Stimulated activated CD4-positive, alpha-beta T cell treated with anti-CD3 and anti-CD28 coated beads, Interleukin-12 subunit alpha, Interleukin-12 subunit beta, amount 100 ng/mL, for 24 hours (primary cell): ENCODE results near the gene ZNF366.

Source experiments
- DNase-seq, 2 experiments: peaks; one replicate each; pipeline ENCODE4 v3.0.0-alpha.2; 2020; ENCODE audit warnings: low read depth in 2 of 2

ZNF366 gene, protein sequence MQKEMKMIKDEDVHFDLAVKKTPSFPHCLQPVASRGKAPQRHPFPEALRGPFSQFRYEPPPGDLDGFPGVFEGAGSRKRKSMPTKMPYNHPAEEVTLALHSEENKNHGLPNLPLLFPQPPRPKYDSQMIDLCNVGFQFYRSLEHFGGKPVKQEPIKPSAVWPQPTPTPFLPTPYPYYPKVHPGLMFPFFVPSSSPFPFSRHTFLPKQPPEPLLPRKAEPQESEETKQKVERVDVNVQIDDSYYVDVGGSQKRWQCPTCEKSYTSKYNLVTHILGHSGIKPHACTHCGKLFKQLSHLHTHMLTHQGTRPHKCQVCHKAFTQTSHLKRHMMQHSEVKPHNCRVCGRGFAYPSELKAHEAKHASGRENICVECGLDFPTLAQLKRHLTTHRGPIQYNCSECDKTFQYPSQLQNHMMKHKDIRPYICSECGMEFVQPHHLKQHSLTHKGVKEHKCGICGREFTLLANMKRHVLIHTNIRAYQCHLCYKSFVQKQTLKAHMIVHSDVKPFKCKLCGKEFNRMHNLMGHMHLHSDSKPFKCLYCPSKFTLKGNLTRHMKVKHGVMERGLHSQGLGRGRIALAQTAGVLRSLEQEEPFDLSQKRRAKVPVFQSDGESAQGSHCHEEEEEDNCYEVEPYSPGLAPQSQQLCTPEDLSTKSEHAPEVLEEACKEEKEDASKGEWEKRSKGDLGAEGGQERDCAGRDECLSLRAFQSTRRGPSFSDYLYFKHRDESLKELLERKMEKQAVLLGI

GRCh38 chr5:72507231-72507906 lies at the start of gene ZNF366:
TSS of gene ZNF366 (minus strand) at chr5:72507410. CDS start at chr5:72461496, 45,914 bp downstream.
- DNase-seq = no peak

DNA sequence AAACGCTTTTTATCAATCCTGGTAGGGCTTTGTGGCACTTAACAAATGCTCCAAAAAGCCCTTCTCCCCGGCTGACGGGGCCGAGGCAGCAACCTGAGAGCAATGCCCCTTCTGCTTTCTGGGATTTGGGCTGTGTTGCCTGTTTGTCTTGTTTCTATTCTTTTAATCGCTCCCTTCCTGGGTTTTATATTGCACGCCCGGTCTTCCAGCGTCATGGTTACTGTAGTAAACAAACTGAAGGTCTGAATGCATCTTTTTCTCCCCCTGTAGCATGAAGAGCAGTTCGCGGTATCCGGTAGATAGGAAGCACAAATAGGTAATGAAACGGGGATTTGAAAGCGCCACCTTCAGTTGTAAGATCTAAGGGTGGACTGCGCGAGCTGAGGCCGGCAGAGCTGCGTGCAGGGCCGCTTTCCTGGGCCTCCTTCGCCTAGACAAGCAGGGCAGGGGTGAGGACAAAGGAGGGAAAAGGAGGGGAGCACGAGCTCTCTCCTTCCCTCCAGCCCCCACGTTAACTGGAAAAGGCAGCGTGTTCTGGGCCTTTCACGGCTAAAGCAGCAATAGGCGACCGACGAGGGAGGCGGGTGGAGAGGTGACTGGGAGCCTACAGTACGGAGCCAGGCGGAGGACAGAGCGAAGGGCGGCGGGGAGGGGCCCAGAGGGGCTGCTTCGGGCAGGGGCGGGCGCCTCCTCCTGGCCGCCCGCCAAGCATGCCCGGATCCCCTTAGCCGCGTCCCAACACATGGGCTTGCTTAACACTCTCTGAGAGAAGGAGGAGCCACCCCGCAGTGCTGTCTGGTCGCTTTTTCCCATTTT lies 49.3 kb upstream of the ZNF366 start:
- DNase-seq = peak; percentile 15 to 17

GRCh38 chr5:72555871-72556270 lies 48.7 kb upstream of the ZNF366 start:
- DNase-seq = no peak

GRCh38 chr5:72554897-72555296 lies 47.7 kb upstream of the ZNF366 start:
- no peak for DNase-seq

DNA sequence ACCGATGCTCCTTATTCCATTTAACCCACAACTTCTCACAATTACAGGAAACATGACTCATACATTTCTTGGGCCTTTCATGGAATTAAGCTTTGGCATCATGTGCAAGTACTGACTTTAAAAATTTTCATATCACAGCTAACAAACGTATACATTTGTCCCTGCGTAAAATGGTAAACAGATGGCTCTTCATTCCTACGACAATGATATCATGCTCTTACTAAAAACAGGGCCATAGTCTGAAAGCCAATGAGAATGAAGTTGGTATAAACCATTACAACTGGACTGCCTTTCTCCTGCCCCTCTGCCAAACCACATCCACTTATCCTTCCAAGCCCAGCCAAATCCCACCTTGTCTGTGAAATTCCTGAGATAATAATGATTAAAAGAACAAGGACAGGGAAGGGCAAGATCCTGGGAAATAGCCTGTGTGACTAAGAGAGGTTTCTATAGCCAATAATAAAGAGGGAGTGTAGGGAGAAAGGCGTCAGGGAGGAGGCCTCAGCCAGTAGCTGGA lies 44.9 kb upstream of the ZNF366 start:
- no peak for DNase-seq

DNA sequence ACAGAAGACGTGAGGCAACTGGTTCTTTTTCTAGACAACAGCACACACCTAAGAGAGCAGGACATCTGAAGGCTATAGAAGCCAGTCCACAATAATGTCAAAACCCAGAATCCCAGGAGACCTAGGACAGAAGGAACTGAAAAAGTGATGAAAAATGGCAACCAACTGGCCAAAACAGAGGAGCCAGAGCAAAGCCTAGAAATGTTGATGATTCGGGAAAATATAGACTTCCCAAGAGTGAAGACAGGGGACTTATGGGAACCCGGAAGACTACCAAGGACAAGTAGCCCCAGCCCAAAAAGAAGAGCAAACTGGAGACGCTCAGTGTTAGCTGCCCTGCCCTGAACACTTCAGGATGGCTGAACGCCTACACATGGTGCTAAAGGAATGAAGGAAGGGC lies 43.4 kb upstream of the ZNF366 start:
- no peak for DNase-seq

GRCh38 chr5:72543811-72544210 lies 36.6 kb upstream of the ZNF366 start:
- DNase-seq = no peak

DNA sequence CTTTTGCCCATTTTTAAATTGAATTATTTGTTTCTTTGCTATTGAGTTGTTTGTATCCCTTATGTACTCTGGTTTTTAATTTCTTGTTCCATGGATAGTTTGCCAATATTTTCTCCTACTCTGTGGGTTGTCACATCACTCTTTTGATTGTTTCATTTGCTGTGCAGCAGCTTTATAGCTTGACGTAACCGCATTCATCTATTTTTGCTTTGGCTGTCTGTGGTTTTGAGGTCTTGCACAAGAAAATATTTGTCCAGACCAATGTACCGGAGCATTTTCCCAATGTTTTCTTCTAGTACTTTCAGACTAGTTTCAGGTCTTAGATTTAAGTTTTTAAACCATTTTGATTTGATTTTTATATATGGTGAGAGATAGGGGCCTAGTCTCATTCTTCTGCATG lies 36.2 kb upstream of the ZNF366 start:
- DNase-seq = no peak

DNA sequence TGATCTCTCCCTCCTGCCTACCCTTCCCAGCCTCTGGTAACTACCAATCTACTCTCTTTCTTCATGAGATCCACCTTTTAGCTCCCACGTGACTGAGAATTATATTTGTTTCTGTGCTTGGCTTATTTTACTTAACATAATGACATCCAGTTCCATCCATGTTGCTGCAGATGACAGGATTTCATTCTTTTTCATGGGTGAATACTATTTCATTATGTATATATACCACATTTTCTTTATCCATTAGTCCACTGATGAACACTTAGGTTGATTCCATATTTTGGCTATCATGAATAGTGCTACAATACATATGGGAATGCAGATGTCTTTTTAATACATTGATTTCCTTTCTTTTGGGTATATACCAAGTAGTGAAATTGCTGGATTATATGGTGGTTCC lies 35.5 kb upstream of the ZNF366 start:
- no peak for DNase-seq

GRCh38 chr5:72541501-72542225 lies 34.5 kb upstream of the ZNF366 start:
- no peak for DNase-seq

- DNase-seq = no peak
These were observed 33.7 kb upstream of the ZNF366 start for GRCh38 chr5:72540759-72541438.

GRCh38 chr5:72539726-72540125 lies 32.5 kb upstream of the ZNF366 start:
- no peak for DNase-seq

- no peak for DNase-seq
These were observed 31.8 kb upstream of the ZNF366 start for GRCh38 chr5:72539038-72539437.

DNA sequence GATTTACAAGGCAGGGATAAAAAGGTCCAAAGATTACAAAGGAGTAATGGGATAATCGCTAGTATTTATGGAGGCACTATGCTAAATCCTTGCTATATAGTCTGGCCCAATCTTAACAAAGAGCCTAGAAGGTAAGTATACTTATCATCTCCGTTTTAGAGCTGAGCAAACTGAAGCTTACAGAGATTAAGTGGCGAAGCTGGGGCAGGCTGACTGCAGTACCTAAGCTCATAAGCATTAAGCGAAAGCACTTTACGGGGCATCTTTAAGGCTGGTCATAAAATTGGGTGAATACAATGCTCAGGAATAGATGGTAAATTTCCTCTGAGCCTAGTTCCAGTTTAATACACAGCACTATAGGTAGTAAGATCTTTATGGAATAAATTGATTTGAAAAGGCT lies 30.0 kb upstream of the ZNF366 start:
- DNase-seq = no peak

DNA sequence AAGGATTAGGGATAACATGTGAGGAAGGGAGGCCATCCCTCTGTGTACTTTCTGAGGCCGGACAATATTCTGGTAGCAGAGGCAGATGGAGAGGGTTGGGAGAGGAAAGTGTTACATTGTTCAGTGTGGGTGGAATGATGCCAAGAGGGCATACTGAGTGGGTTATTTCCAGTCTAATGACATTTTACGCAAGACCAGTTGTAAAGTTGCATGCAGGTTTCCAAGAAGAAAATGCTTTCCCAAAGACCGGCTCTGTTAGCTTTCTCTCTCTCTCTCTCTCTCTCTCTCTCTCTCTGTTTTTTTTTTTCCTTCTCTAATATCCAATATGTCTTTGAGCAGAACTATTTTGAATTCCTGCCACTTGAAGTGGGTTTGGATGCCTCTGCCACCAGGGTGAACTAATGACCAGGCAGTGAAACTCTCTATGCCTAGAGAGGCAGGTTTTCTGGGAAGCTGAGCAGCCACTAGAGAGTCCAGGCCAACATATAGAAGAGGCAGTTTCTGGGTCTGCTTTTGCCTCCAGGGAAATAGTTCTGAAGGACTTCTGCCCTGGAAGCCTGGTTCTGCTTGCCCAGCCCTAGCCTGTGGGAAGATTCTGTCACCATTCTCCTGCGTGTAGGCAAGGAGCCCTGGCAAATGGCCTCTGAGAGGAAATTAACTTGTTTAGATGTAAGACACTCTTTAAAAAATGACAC lies 24.4 kb upstream of the ZNF366 start:
- no peak for DNase-seq

DNA sequence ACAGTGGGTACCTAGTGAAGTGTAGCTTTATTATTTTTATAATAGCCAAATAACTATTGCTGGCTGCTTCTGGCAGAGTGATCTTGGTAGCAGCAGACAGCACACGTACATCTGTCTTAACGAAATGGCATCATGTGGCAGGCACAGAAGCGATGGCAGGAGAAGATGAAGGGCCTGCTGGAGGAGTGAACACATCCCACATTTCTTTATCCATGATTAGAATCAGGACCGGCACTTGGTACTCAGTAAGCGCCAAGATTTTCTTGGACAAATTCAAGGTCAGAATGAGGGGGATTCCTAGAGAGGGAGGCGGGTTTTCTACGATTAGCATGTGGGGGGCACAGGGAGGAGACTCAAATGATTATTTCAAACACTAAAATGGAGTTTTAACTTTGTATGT lies 23.0 kb upstream of the ZNF366 start:
- no peak for DNase-seq

GRCh38 chr5:72529383-72529782 lies 22.2 kb upstream of the ZNF366 start:
- DNase-seq = no peak

DNA sequence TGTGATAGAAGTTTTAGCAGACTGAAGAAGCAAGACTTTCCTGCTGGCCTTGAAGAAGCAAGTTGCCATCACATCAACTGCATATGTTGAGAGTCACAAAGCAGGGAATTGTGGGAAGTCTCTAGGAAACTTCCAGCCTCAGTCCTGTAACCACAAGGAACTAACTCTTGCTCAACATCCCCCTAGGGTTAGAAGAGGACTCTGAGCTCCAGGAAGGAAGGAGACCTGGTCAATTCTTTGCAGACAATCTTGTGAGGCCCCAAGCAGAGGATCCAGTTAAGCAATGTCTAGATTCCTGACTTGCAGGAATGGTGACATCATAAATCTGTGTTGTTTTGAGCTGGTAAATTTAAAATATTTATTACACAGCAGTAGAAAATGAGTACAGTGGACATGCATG lies 18.6 kb upstream of the ZNF366 start:
- DNase-seq = no peak

- no peak for DNase-seq
These were observed 16.9 kb upstream of the ZNF366 start for GRCh38 chr5:72523960-72524582.
